ENCODE measurements around the gene ITFG1.

ITFG1 gene

DNA sequence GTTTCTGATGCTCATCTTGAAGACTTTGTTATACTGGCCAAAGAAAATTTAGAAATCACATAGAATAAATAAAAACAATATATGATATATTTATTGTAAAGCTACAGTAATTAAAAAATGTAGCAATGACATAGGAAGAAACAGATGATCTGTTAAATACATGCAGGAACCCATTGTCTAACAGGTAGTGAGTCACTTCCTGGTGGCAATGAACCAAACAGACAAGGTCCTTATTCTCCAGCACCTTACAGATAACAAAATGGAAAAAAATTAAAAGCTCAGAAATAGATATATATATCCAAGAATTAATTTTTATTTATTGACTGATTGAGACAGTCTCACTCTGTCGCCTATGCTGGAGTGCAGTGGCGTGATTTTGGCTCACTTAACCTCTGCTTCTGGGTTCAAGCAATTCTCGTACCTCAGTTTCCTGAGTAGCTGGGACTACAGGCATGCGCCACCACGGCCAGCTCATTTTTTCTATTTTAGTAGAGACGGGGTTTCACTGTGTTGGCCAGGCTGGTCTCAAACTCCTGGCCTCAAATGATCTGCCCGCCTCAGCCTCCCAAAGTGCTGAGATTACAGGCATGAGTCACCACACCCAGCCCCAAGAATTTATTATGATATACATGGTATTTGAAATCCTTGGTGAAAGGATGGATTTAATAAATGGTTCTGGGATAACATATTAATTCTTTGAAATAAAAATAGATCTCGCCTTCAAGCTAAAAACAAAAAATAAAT lies 324.6 kb downstream of the ITFG1 start:
- DNase-seq (ENCODE audit: low read depth) = peak; percentile 36
- H3K4me3 ChIP-seq (ENCODE audit: low read depth, low read length) = no peak overlapping the region
- TF ChIP-seq, protein P1, sequence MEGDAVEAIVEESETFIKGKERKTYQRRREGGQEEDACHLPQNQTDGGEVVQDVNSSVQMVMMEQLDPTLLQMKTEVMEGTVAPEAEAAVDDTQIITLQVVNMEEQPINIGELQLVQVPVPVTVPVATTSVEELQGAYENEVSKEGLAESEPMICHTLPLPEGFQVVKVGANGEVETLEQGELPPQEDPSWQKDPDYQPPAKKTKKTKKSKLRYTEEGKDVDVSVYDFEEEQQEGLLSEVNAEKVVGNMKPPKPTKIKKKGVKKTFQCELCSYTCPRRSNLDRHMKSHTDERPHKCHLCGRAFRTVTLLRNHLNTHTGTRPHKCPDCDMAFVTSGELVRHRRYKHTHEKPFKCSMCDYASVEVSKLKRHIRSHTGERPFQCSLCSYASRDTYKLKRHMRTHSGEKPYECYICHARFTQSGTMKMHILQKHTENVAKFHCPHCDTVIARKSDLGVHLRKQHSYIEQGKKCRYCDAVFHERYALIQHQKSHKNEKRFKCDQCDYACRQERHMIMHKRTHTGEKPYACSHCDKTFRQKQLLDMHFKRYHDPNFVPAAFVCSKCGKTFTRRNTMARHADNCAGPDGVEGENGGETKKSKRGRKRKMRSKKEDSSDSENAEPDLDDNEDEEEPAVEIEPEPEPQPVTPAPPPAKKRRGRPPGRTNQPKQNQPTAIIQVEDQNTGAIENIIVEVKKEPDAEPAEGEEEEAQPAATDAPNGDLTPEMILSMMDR (IDR thresholded peaks at IDR 0.05; ENCODE audit: insufficient read depth, low read depth, low read length, missing control alignments) = no peak

DNA sequence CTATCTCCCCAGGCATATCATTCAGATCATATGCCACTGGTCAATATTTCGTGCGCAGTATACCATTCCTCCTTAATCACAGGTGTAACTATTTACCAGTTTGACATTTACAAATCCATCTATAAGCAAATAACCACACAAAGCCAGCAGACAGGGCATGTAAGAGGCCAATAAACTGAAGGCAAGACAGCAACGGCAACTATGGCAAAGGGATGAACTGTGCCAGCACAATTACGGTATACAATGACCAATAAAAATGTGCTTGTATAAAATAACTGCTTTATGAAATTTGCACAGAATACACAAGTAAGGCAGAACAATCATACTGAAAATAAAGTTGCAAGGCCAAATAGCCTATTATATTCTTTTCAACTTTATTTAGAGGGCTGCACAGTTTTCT lies 326.3 kb downstream of the ITFG1 start:
- no peak overlapping the region for H3K4me3 ChIP-seq (ENCODE audit: low read depth, low read length)
- TF ChIP-seq, protein P1 (IDR thresholded peaks at IDR 0.05; ENCODE audit: insufficient read depth, low read depth, low read length, missing control alignments) = no peak
- DNase-seq (ENCODE audit: low read depth) = no peak

DNA sequence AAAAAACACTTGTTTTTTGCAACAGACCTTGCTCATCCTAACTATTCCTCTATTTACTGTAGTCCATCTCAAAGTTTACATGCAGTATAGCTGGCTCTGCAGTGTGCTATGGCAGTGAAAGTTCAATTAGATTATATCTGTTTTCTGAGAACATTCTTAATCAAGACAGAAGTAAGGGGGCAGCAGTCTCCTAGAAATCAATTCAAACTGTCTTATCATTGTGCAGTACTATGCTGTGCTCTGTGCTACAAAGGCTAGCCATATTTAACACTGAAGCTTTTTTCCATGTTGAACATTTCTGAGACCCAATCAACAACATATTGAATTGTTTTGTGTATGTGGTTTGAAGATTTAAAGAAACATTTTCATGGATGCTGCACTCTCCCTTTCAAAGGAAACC lies 328.6 kb downstream of the ITFG1 start:
- H3K4me3 ChIP-seq (ENCODE audit: low read depth, low read length) = no peak overlapping the region
- no peak for DNase-seq (ENCODE audit: low read depth)

DNA sequence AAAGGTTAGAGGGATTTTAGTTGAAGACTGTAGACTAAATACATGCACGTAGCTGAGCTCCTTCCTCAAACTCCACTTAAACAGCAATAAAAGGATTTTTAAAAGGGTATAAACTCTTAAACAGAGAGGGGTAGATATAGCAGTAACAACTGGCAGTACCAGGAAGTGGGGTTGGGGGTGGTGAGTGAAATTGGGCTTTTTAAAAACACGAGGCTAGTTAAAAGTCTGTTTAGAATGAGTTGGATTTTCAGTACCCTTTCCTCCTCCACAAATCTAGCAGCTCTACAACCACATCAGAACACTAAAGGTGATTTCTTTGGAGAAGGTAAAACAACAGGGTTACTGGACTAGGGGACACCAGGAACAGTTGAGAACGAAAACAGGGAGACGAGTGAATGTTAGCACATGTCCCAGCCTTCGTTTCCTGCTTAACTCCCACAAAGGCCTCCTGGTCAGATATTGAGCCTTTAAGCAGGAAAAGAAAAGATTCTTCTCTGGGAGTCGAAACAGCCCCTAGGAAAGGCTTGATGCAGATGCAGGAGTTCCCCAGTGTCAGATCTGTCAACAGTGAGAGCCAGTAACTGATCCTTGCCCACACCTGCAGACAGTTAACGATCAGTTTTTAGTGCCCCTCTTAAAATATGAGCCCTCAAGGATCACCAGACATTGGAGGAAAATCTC lies 331.0 kb downstream of the ITFG1 start:
- H3K4me3 ChIP-seq (ENCODE audit: low read depth, low read length) = no peak overlapping the region
- TF ChIP-seq, protein P1 (IDR thresholded peaks at IDR 0.05; ENCODE audit: insufficient read depth, low read depth, low read length, missing control alignments) = no peak
- no peak for DNase-seq (ENCODE audit: low read depth)

More for the DNA sequence above, 328.6 kb downstream of the ITFG1 start:
- TF ChIP-seq, protein P1 (IDR thresholded peaks at IDR 0.05; ENCODE audit: insufficient read depth, low read depth, low read length, missing control alignments) = no peak

DNA sequence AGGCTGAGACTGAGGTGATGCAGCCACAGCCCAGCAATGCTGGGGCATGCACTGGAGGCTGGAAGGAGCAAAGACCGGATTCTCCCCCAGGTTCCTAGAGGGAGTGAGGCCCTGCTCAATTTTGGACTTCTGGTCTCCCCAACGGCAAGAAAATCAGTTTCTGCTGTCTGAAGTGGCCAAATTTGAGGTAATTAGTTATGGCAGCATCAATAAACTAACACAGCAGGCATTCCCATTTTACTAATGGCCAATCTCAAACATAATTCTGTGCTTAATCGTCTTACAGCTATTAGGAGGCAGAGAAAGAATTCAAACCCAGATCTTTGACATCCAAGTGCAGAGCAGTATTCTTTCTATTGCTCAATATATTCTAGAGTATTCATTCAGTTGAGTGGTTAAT lies 333.3 kb downstream of the ITFG1 start:
- TF ChIP-seq, protein P1 (IDR thresholded peaks at IDR 0.05; ENCODE audit: insufficient read depth, low read depth, low read length, missing control alignments) = no peak

DNA sequence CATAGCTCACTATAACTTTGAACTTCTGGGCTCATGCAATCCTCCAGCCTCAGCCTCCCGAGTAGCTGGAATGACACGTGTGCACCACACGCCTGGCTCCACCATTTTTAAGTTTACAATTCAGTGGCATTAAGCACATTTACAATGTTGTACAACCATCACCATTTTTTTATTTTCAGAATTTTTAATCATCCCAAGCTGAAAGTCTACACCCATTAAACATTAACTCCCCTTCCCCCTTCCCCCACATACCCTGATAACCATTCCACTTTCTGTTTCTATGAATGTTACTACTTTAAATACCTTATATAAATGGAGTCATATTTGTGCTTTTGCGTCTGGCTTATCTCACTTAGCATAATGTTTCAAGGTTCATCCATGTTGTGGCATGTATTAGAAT lies 335.1 kb downstream of the ITFG1 start:
- TF ChIP-seq, protein P1 (IDR thresholded peaks at IDR 0.05; ENCODE audit: insufficient read depth, low read depth, low read length, missing control alignments) = no peak
- DNase-seq (ENCODE audit: low read depth) = no peak

More for the DNA sequence above, 333.3 kb downstream of the ITFG1 start:
- H3K4me3 ChIP-seq (ENCODE audit: low read depth, low read length) = no peak overlapping the region
- DNase-seq (ENCODE audit: low read depth) = no peak

More for the DNA sequence above, 335.1 kb downstream of the ITFG1 start:
- H3K4me3 ChIP-seq (ENCODE audit: low read depth, low read length) = no peak overlapping the region

Measured in GM12865 (cell line).